B cell (primary cell): Measurements from ENCODE around the gene SFTPB.

Experiments
- CTCF ChIP-seq: fragments of 200-600 bp; IDR thresholded peaks from one replicate; pipeline ENCODE4 v1.8.0; 2022; ENCODE audit warnings: antibody characterized with exemption, mild to moderate bottlenecking
- EZH2 ChIP-seq: IDR thresholded peaks from 2 replicates; pipeline ENCODE4 v1.6.1; 2012; ENCODE audit warnings: borderline replicate concordance, low read depth, mild to moderate bottlenecking, moderate library complexity, low read length; ENCODE audit not compliant: insufficient read depth, poor library complexity, severe bottlenecking

- TF ChIP-seq CTCF (no peak), EZH2 (no peak)
These were observed 6.7 kb downstream of the SFTPB start for GRCh38 chr2:85661139-85661858.
